Right cardiac atrium (tissue), 5 donors: Measurements from ENCODE around the gene PFDN6. TPM values are rescaled to one million over a fixed set of nuclear protein-coding genes. Genes with fewer than 3 reads are reported as not detected.
"Not testable (repeated sequence)": the region's sequence is repeated elsewhere in the genome, so short reads cannot be mapped to it uniquely, and the experiment has no call there.

Source experiments
- ATAC-seq, 2 donors: fragments of 200-7000 bp; cut with Tn5 transposase; one replicate each; pipeline versions ENCODE4 v1.8.0 to v1.9.1; 2020; ENCODE audit warnings: moderate library complexity in 2 of 2, mild to moderate bottlenecking in 1 of 2
- DNase-seq, 3 donors: peaks; one replicate each; pipeline ENCODE4 v3.0.0-alpha.2; 2020
- H3K27ac ChIP-seq: one replicate; pipeline ENCODE4 v1.5.1; 2013; ENCODE audit warnings: mild to moderate bottlenecking, low read length, control low read depth, moderate library complexity
- H3K27me3 ChIP-seq: one replicate; pipeline ENCODE4 v1.6.1; 2013; ENCODE audit not compliant: control insufficient read depth, insufficient read depth
- H3K4me1 ChIP-seq: one replicate; pipeline ENCODE4 v1.6.1; 2013; ENCODE audit warnings: low read length; ENCODE audit not compliant: control insufficient read depth, insufficient read depth
- H3K4me3 ChIP-seq: one replicate; pipeline ENCODE4 v1.5.1; 2013; ENCODE audit warnings: low read length, control low read depth
- H3K9me3 ChIP-seq: one replicate; pipeline ENCODE4 v1.6.1; 2013; ENCODE audit warnings: low read length; ENCODE audit not compliant: control insufficient read depth
- WGBS: extraction: QIAGEN DNeasy Blood & Tissue Kit; methylation state at CpG from one replicate; pipeline ENCODE4 v1.1.7; 2013; 5-methylcytosine and 5-hydroxymethylcytosine counted together
- intact Hi-C, 4 donors: fragments of 100-400 bp; cut with DNase I; formaldehyde crosslinking; loops; one replicate each; pipeline versions ENCODE4 v1.11.0 to v1.14.0; 2022 to 2023
- polyA plus RNA-seq: library from polyadenylated mRNA; stranded (reverse); fragments of 200-250 nt; gene quantifications from one replicate; pipeline ENCODE4 v1.2.3, GENCODE V29; 2013
- total RNA-seq, 4 donors: library from RNA; stranded (reverse); fragmentation: NEBNext Ultra II Directional; extraction: Animal tissue kit (Norgen Biotek cat#: 25700); gene quantifications; one replicate each; pipeline ENCODE4 v1.2.1, GENCODE V29; 2021
- donor health status: healthy with polysubstance abuse.
- donor health status: DM: no; HTN: yes; CAD: no.
- donor health status: DM: no; HTN: no; CAD: no.
- donor health status: DM: no; HTN: yes; CAD: no; lungs with severe emphysema.
- donor health status: DM: yes; HTN: yes; CAD: no.

The PFDN6 gene
- total and polyA plus RNA-seq, 5 donors = 44.4 to 143 (median 52.4) TPM

GRCh38 chr6:33252759-33253158, 36.6 kb upstream of the PFDN6 start:
- intact Hi-C loops = no loop called here
- no peak overlapping the region for H3K4me3 ChIP-seq
- H3K27ac ChIP-seq = no peak overlapping the region
- ATAC-seq = no peak
- no peaks in the 10 kb centered on the region for H3K27me3 ChIP-seq
- peaks cover 4% of the 10 kb centered on the region for H3K4me1 ChIP-seq
- no peak for DNase-seq
- no peaks in the 10 kb centered on the region for H3K9me3 ChIP-seq

- intact Hi-C loops = no loop called here
- ATAC-seq (no peak), DNase-seq (no peak)
- Histone ChIP-seq H3K27me3 (no peaks in the 10 kb centered on the region), H3K4me3 (no peak overlapping the region), H3K27ac (no peak overlapping the region), H3K9me3 (no peaks in the 10 kb centered on the region), H3K4me1 (peaks cover 4% of the 10 kb centered on the region)
- 95% methylated on average over 4 of the region's 4 CpGs for WGBS
Measured at GRCh38 chr6:33254591-33254990, 34.8 kb upstream of the PFDN6 start.

GRCh38 chr6:33259032-33259431, 30.4 kb upstream of the PFDN6 start:
- H3K4me3 ChIP-seq = no peak overlapping the region
- no peaks in the 10 kb centered on the region for H3K4me1 ChIP-seq
- no peak for ATAC-seq
- no peaks in the 10 kb centered on the region for H3K27me3 ChIP-seq
- DNase-seq = no peak
- 92% methylated on average over 5 of the region's 5 CpGs for WGBS
- intact Hi-C loops = no loop called here
- no peak overlapping the region for H3K27ac ChIP-seq
- H3K9me3 ChIP-seq = no peaks in the 10 kb centered on the region

GRCh38 chr6:33262490-33262889, 26.9 kb upstream of the PFDN6 start:
- H3K27ac ChIP-seq, DNase-seq, intact Hi-C loops, H3K9me3 ChIP-seq, ATAC-seq, H3K27me3 ChIP-seq, H3K4me3 ChIP-seq, H3K4me1 ChIP-seq: not testable (repeated sequence)
- WGBS = 98% methylated on average over 3 of the region's 3 CpGs

- H3K9me3 ChIP-seq = no peaks in the 10 kb centered on the region
- no peak for DNase-seq
- no peaks in the 10 kb centered on the region for H3K27me3 ChIP-seq
- WGBS = 88% methylated on average over 7 of the region's 7 CpGs
- no peak overlapping the region for H3K4me3 ChIP-seq
- intact Hi-C loops = no loop called here
- no peak overlapping the region for H3K27ac ChIP-seq
- no peak for ATAC-seq
- no peaks in the 10 kb centered on the region for H3K4me1 ChIP-seq
Measured at GRCh38 chr6:33264015-33264414, 25.4 kb upstream of the PFDN6 start.

- 5% methylated on average over 7 of the region's 7 CpGs for WGBS
- no peaks in the 10 kb centered on the region for H3K27me3 ChIP-seq
- peak overlapping the region; percentile 72 for H3K4me3 ChIP-seq
- H3K27ac ChIP-seq = peak overlapping the region; percentile 87
- intact Hi-C loops = no loop called here
- H3K9me3 ChIP-seq = no peaks in the 10 kb centered on the region
- H3K4me1 ChIP-seq = no peaks in the 10 kb centered on the region
- ATAC-seq (peak; percentile 6 to 18), DNase-seq (no peak)
Measured at GRCh38 chr6:33271117-33271467, 18.3 kb upstream of the PFDN6 start.

- WGBS = under 1% methylated on average over 48 of the region's 48 CpGs
- Histone ChIP-seq H3K27me3 (no peaks in the 10 kb centered on the region), H3K9me3 (no peaks in the 10 kb centered on the region), H3K27ac (peak within 1 kb of the TSS; percentile 87), H3K4me1 (no peaks in the 10 kb centered on the region), H3K4me3 (peak within 1 kb of the TSS; percentile 96)
- intact Hi-C loops = no loop called here
- ATAC-seq (peak; percentile 96 to 97), DNase-seq (peak; percentile 92 to 95 (median 94))
Measured at GRCh38 chr6:33271468-33272274, 17.7 kb upstream of the PFDN6 start, which contains the start of the genes RPS18 and VPS52. TSS of gene RPS18 (plus strand) at chr6:33272075. CDS start at chr6:33272120, 45 bp downstream. TSS of gene VPS52 (minus strand) at chr6:33271876. CDS start at chr6:33271675, 201 bp downstream.

- Histone ChIP-seq H3K9me3 (no peaks in the 10 kb centered on the region), H3K4me3 (peak overlapping the region; percentile 96), H3K27me3 (no peaks in the 10 kb centered on the region), H3K4me1 (no peaks in the 10 kb centered on the region), H3K27ac (peak overlapping the region; percentile 84)
- 11% methylated on average over 22 of the region's 22 CpGs for WGBS
- ATAC-seq (peak; percentile 17 to 28), DNase-seq (no peak)
- intact Hi-C loops = no loop called here
Measured at GRCh38 chr6:33272275-33273128, 16.9 kb upstream of the PFDN6 start.

GRCh38 chr6:33273129-33273923, 16.1 kb upstream of the PFDN6 start:
- DNase-seq (no peak), ATAC-seq (no peak)
- Histone ChIP-seq H3K27me3 (no peaks in the 10 kb centered on the region), H3K4me1 (no peaks in the 10 kb centered on the region), H3K4me3 (no peak overlapping the region), H3K9me3 (no peaks in the 10 kb centered on the region), H3K27ac (no peak overlapping the region)
- 62% methylated on average over 11 of the region's 11 CpGs for WGBS
- intact Hi-C loops = no loop called here

GRCh38 chr6:33273924-33274902, 15.2 kb upstream of the PFDN6 start:
- intact Hi-C loops = no loop called here
- H3K27ac ChIP-seq = no peak overlapping the region
- DNase-seq = no peak
- no peaks in the 10 kb centered on the region for H3K9me3 ChIP-seq
- 66% methylated on average over 14 of the region's 14 CpGs for WGBS
- H3K27me3 ChIP-seq = no peaks in the 10 kb centered on the region
- H3K4me3 ChIP-seq = no peak overlapping the region
- no peaks in the 10 kb centered on the region for H3K4me1 ChIP-seq
- ATAC-seq = no peak
